VCaP (cell line): ENCODE data around the gene SCARF1.
A peak's percentile ranks its signal among the peaks of the same experiment; 100 is the strongest.
"Not testable (repeated sequence)": the region's sequence is repeated elsewhere in the genome, so short reads cannot be mapped to it uniquely, and the experiment has no call there.

Source experiments
- H3K27ac ChIP-seq: fragments of 450-650 bp; 2 replicates; pipeline ENCODE4 v1.5.1; 2017
- CTCF ChIP-seq: fragments of 450-650 bp; conservative IDR thresholded peaks from 2 replicates; pipeline ENCODE4 v1.5.1; 2017; ENCODE audit warnings: mild to moderate bottlenecking, moderate library complexity

SCARF1 gene

GRCh38 chr17:1645207-1646171, at the start of gene SCARF1:
Gene SCARF1, minus strand, starts transcription at chr17:1645732. Its CDS starts 35 bp downstream, at chr17:1645697.
- no peak within 1 kb of the TSS for H3K27ac ChIP-seq
- no peak for TF ChIP-seq CTCF

- TF ChIP-seq CTCF = no peak
- no peak overlapping the region for H3K27ac ChIP-seq
These were observed 47.8 kb upstream of the SCARF1 start for GRCh38 chr17:1693339-1693738.

GRCh38 chr17:1690544-1691221, 45.2 kb upstream of the SCARF1 start:
- no peak overlapping the region for H3K27ac ChIP-seq
- TF ChIP-seq CTCF = no peak

GRCh38 chr17:1688405-1688804, 42.9 kb upstream of the SCARF1 start:
- not testable (repeated sequence) for H3K27ac ChIP-seq

GRCh38 chr17:1686086-1686485, 40.6 kb upstream of the SCARF1 start:
- H3K27ac ChIP-seq = peak overlapping the region; percentile 100; the same call in 1 of the 2 replicates
- no peak for TF ChIP-seq CTCF

GRCh38 chr17:1684378-1685189, 39.1 kb upstream of the SCARF1 start, which contains the start of gene PRPF8:
Gene PRPF8, minus strand, starts transcription at chr17:1684867. Its CDS starts 296 bp downstream, at chr17:1684571.
- peak within 1 kb of the TSS; percentile 100 for H3K27ac ChIP-seq
- TF ChIP-seq CTCF = no peak

GRCh38 chr17:1683459-1683858, 37.9 kb upstream of the SCARF1 start:
- H3K27ac ChIP-seq = peak overlapping the region; percentile 100
- TF ChIP-seq CTCF = no peak
